Medulla oblongata (tissue), 1 donor: Measurements from ENCODE around the gene HOXA13.
A peak's percentile ranks its signal among the peaks of the same experiment; 100 is the strongest.

Experiments used
- DNase-seq: peaks from one replicate; pipeline ENCODE4 v3.0.0-alpha.2; 2015; ENCODE audit errors: extremely low spot score

Gene HOXA13

DNA sequence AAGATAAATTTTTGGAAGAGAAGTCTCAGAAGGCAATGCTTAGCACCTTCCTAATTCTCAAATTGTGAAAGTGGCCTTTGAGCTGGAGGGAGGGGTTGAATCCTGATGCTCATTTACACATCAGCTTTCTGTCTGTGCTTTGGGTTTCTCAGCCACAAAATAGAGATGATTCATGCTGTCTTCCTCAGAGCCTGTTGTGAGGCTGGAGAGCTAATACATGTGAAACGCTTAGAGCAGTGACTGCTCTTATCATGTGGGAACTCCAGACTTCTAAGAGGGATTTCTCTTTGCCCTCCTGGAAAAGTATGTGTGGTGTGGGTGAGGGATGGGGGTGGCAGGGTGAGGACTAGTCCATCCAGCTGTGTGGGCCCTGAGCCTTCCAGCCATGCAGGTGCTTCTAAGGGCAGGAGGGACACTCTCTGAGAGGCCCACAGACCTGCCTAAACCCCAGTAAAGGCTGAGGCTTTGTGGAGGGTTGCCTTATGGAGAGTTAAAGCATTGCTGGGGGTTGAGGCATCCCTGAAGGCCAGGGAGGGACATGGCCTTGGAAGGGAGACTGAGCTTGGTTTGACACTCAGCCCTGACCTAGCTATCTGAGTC is 37.9 kb upstream of the HOXA13 start:
- no peak for DNase-seq

- peak; percentile 23 for DNase-seq
These were observed 35.8 kb upstream of the HOXA13 start for GRCh38 chr7:27235387-27236311.

DNA sequence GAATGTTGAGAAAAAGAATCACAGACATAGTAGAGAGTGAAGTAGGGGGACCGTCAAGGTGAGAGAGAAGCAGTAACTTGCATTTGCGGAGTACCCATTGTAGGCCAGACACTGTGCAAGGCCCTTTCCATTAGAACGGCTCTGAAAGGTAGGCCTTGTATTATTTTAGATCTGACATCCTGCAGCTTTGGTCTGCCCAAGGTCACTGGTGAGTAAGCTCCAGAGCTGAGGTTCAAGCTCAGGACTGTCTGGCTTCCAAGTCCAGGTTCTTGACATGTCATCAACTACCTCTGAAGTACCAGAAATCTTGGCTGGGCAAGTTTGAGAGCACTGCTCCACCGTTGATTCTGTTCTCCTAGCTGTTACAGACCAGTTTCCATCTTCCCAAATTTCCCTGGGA is 29.6 kb upstream of the HOXA13 start:
- no peak for DNase-seq

- no peak for DNase-seq
These were observed 25.4 kb upstream of the HOXA13 start for GRCh38 chr7:27224983-27225934.

DNA sequence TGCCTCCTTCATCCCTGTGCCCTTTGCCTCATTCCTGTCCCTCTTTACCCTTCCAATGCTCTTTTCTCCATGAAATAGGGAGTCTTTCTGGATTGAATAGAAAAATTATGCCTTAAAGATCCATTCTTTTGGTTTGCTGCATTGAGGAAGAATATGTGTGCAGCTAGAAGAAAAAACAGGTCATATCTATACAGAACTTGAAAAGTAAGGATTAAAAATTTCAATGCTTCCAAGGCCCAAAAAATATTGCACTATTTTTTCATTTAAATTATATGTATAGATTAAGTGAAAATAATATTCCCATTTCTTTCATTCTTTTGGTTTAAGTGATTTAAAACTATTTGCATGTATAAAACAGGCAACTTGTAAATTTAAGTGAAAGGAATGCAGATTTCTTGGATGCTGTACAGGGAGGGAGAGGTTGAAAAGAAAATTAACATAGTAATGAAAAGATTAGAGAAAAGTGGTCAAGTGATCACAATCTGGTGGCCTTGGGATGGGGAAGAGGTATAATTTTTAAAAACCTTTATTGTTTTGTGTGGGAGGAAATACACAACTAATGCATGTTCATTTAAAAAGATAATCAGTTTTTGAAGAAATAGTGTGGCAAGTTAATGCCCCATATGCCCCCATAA is 24.2 kb upstream of the HOXA13 start:
- no peak for DNase-seq

DNA sequence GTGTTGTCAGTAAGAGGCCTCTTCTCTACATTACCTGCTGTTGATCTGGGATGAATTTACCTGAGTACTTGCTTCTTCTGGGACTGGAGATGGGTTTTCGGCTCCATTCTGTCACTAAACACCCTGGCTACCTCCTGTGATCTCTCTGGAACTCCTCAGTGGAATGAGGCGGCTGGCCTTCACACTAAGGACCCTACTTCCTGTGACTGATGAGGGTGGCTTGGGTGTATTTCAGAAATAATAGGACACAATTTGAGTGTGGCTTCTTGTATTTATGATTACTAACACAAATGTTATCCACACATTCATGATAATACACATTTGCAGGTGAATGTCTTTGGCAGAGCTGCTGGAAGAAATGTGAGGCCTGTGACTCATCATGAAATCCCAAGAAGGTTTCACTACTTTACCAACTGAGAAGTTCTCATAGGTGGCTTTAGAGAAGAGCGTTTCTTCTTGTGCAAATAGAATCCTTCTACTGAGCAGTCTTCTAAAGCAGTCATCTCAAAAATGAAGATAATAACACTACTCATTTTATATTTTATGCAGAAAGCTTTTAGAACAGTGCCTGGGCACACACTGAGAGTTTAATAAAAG is 21.4 kb upstream of the HOXA13 start:
- DNase-seq: no peak

DNA sequence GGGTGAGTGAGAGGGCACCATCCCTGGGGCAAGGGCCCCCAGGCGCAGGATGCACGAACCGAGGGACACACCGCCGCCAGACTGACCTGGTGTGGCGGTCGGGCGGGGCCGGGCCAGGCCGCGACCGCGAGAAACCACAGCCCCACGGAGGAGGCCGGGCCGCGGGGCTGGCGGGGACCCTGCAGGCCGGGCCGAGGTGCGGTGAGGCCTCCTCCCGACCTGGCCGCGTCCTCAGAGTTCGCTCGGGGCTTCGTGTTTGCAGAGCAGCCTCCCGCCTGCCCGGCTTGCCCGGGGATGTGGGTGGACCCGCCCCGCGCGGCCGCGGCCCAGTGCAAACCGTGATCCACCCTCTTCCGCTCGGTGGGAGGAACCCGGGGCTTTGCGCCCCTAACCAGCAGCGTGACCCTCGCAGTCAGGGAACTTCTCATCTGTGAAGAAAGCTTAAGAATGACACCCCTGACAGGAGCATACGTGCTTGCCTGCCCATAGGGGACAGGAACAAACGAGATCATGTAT is 20.6 kb upstream of the HOXA13 start:
- no peak for DNase-seq

GRCh38 chr7:27219821-27220220 is 19.9 kb upstream of the HOXA13 start:
- DNase-seq: no peak

DNA sequence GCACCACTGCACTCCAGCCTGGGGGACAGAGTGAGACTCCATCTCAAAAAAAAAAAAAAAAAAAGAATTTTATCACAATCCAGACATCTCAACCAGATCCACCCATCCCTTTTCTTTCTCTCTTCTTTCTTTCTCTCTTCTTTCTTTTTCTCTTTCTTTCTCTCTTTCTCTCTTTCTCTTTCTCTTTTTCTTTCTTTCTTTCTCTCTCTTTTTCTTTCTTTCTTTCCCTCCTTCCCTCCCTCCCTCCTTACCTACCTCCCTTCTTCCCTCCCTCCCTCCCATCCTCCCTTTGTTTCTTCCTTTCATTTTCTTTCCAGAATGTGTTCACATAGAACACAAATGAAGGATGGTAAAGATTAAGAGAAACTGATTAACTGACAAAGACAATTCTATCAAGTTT is 18.1 kb upstream of the HOXA13 start:
- DNase-seq: no peak

- no peak for DNase-seq
These were observed 15.5 kb upstream of the HOXA13 start for GRCh38 chr7:27215356-27215755.

- DNase-seq: no peak
These were observed 14.5 kb upstream of the HOXA13 start for GRCh38 chr7:27214239-27214950.

- DNase-seq: no peak
These were observed 13.7 kb upstream of the HOXA13 start for GRCh38 chr7:27213433-27214238.

GRCh38 chr7:27212497-27213432 is 12.9 kb upstream of the HOXA13 start:
- DNase-seq: no peak

GRCh38 chr7:27211764-27212204 is 11.9 kb upstream of the HOXA13 start:
- no peak for DNase-seq

DNA sequence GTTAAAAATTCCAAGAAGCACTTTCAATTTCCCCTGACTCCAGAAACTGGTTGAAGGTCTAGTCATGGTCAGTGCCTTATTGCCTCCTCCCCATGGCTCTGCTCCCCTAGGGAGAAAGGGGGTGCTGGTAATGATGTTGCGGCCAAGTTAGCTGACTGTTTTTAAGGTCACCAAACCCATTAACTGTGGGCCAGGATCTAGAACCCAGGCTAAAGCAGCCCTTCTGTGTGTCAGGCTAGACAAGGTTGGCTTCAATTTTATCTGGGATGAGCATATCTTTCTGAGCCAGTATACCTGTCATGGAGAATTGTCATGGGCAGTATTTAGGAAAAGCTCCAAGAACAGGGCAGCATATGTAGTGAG is 11.2 kb upstream of the HOXA13 start:
- DNase-seq: no peak

DNA sequence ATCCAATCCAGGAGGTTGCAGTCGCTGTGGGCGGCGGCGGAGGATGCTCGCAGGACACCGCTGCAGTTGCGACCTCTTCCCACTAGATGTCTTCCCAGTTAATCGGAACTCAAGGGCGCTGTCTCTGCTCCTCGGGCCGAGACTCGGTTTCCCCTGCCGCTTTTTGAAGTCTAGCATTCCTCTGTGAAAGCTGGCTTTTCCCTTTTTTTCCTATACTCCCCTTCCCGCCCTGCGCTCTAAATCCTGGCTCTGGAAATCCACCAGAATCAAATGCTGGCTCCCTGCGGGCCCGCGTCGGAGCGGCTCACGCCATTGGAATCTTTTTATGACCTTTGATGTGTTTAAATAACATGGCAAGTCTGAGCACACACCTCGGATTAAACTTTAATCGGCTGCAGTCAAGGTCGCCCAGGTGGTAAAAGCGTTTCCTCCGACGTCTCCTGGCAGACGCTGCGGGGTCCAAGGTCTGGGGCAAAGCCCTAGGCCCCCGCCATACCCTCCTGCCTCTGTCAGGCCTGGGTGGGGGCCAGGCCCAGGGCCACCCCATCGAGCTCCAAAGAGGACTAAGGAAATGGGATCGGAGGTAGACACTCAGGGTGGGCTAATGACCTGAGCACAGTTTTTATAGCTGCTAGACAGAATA is 10.7 kb upstream of the HOXA13 start:
- peak; percentile 29 for DNase-seq

GRCh38 chr7:27209933-27210440 is 10.1 kb upstream of the HOXA13 start:
- no peak for DNase-seq

DNA sequence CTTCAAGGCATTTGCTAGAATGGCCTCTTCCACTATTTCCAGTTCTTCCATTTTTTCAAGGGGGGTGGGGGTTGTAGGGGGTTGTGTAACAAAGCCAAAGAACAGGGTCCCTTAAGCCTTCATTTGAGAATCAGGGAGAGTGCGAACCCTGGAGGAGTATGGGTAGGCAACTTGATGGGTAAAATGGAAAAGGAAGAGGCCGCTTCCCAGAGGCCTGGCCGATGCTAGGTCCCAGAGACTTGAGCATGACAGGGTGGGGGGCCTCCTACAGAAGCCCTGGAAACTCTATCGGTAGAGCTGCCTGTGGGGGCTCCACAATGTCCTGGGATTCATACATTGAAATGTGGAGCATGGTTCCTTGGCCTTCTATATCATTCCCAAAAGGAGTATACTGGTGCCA is 9.1 kb upstream of the HOXA13 start:
- no peak for DNase-seq
